Fibroblast of lung (primary cell): ENCODE measurements around the gene AP2A2. TPM values are rescaled to one million over a fixed set of nuclear protein-coding genes. Genes with fewer than 3 reads are reported as not detected.

Experiments used
- DNase-seq, 2 donors: peaks; one replicate each; pipeline versions ENCODE4 v3.0.0 to v3.0.0-alpha.2; 2010; ENCODE audit warnings: low read depth in 2 of 2
- H2AFZ ChIP-seq: 2 replicates; pipeline ENCODE4 v1.5.1; 2012; ENCODE audit warnings: low read length, control low read depth, inconsistent platforms
- H3K27ac ChIP-seq: 2 replicates; pipeline ENCODE4 v1.5.1; 2011; ENCODE audit warnings: low read length, control low read depth; ENCODE audit not compliant: insufficient read depth
- H3K27me3 ChIP-seq: 2 replicates; pipeline ENCODE4 v1.5.1; 2011; ENCODE audit warnings: mild to moderate bottlenecking, low read length; ENCODE audit not compliant: control insufficient read depth, insufficient read depth
- H3K36me3 ChIP-seq: 2 replicates; pipeline ENCODE4 v1.5.1; 2011; ENCODE audit warnings: low read length; ENCODE audit not compliant: control insufficient read depth, insufficient read depth
- H3K4me1 ChIP-seq: 2 replicates; pipeline ENCODE4 v1.5.1; 2011; ENCODE audit warnings: low read length; ENCODE audit not compliant: control insufficient read depth, insufficient read depth; ENCODE audit errors: extremely low read depth
- H3K4me2 ChIP-seq: 2 replicates; pipeline ENCODE4 v1.5.1; 2011; ENCODE audit warnings: low read length, control low read depth; ENCODE audit not compliant: insufficient read depth; ENCODE audit errors: extremely low read depth
- H3K4me3 ChIP-seq, 4 experiments: fragments of 200-600 bp in 1 of 4; sonication (generic) in 1 of 4; replicated peaks in 1 of 4; 2 replicates each; pipeline ENCODE4 v1.5.1; 2011 to 2016; ENCODE audit warnings: low read length in 4 of 4, low read depth in 3 of 4, mild to moderate bottlenecking in 3 of 4, control low read depth in 2 of 4, inconsistent platforms in 1 of 4, mixed read lengths in 1 of 4; ENCODE audit not compliant: insufficient read depth in 1 of 4; ENCODE audit errors: control extremely low read depth in 1 of 4
- H3K79me2 ChIP-seq: 2 replicates; pipeline ENCODE4 v1.5.1; 2012; ENCODE audit warnings: mild to moderate bottlenecking, low read length, inconsistent platforms; ENCODE audit not compliant: control insufficient read depth, insufficient read depth
- H3K9ac ChIP-seq: 2 replicates; pipeline ENCODE4 v1.5.1; 2011; ENCODE audit warnings: mild to moderate bottlenecking, low read length, control low read depth; ENCODE audit not compliant: insufficient read depth
- H3K9me3 ChIP-seq: 2 replicates; pipeline ENCODE4 v1.5.1; 2012; ENCODE audit warnings: low read depth, low read length; ENCODE audit not compliant: control insufficient read depth, insufficient read depth
- H4K20me1 ChIP-seq: 2 replicates; pipeline ENCODE4 v1.5.1; 2011; ENCODE audit warnings: low read length; ENCODE audit not compliant: control insufficient read depth, insufficient read depth; ENCODE audit errors: extremely low read depth
- EZH2 ChIP-seq: IDR thresholded peaks from 2 replicates; pipeline ENCODE4 v1.5.1; 2012; ENCODE audit warnings: low read length, control low read depth, mild to moderate bottlenecking; ENCODE audit errors: missing control alignments
- polyA plus RNA-seq, 2 donors: library from polyadenylated mRNA; depleted of rRNA in 1 of 2; stranded (reverse) in 1 of 2; unstranded in 1 of 2; fragments of >200 nt; gene quantifications; 2 replicates each; pipeline ENCODE4 v1.2.1, GENCODE V29; 2011 to 2012; ENCODE audit warnings: missing spikeins in 1 of 2
- total RNA-seq: library from RNA; depleted of rRNA; stranded (reverse); fragments of >200 nt; gene quantifications from 2 replicates; pipeline ENCODE4 v1.2.1, GENCODE V29; 2014
- TF ChIP-seq, protein P1 (sequence below), 2 donors: IDR thresholded peaks in 1 of 2; conservative IDR thresholded peaks in 1 of 2; 1 replicate in 1 of 2; 2 replicates in 1 of 2; pipeline ENCODE4 v1.5.1; 2011 to 2012; ENCODE audit warnings: low read length in 2 of 2, control low read depth in 1 of 2, inconsistent platforms in 1 of 2, low read depth in 1 of 2, mild to moderate bottlenecking in 1 of 2

AP2A2 gene
- total and polyA plus RNA-seq, 2 donors (not counting 1 experiment from before 2014, with no cell fraction given): 21.6 to 46.1 TPM

DNA sequence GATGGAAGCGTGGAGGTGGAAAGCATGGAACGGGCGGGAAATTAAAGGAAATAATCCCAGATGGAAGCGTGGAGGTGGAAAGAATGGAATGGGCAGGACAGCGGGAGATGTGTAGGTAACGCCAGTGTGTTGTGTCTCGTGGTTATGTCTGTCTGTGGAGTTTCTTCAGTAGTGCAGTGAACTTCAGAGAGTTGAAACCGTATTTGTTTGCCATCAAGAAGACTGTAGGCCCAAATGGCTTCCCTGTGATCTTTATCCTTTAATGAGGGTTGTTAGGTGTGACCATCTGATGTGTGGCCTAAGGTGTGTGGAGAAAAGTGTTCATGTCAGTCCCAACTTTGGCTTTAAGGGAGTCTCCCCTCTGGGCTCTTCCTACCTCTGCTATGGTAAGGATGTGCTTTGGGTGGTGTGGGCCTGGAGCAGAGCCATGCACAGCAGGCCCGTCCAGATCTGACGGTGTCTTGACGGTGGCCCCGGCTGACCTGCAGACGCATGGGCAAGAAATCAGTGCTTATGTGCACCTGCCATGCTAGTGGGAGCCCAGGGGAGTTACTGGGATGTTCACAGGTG is 39.6 kb downstream of the AP2A2 start:
- Histone ChIP-seq H2AFZ (no peak overlapping the region), H3K4me1 (no peaks in the 10 kb centered on the region), H3K4me3 (no peak overlapping the region), H3K9me3 (no peaks in the 10 kb centered on the region), H4K20me1 (no peaks in the 10 kb centered on the region), H3K9ac (no peak overlapping the region), H3K27me3 (no peaks in the 10 kb centered on the region), H3K4me2 (no peak overlapping the region), H3K36me3 (no peaks in the 10 kb centered on the region), H3K27ac (no peak overlapping the region), H3K79me2 (no peaks in the 10 kb centered on the region)
- TF ChIP-seq, protein P1, sequence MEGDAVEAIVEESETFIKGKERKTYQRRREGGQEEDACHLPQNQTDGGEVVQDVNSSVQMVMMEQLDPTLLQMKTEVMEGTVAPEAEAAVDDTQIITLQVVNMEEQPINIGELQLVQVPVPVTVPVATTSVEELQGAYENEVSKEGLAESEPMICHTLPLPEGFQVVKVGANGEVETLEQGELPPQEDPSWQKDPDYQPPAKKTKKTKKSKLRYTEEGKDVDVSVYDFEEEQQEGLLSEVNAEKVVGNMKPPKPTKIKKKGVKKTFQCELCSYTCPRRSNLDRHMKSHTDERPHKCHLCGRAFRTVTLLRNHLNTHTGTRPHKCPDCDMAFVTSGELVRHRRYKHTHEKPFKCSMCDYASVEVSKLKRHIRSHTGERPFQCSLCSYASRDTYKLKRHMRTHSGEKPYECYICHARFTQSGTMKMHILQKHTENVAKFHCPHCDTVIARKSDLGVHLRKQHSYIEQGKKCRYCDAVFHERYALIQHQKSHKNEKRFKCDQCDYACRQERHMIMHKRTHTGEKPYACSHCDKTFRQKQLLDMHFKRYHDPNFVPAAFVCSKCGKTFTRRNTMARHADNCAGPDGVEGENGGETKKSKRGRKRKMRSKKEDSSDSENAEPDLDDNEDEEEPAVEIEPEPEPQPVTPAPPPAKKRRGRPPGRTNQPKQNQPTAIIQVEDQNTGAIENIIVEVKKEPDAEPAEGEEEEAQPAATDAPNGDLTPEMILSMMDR (conservative IDR thresholded peaks at IDR 0.05 in 1 of 2, IDR thresholded peaks at IDR 0.05 in 1 of 2; ENCODE audit: low read depth in 1 of 2, low read length in 2 of 2): no peak
- no peak for TF ChIP-seq EZH2
- no peak for DNase-seq

DNA sequence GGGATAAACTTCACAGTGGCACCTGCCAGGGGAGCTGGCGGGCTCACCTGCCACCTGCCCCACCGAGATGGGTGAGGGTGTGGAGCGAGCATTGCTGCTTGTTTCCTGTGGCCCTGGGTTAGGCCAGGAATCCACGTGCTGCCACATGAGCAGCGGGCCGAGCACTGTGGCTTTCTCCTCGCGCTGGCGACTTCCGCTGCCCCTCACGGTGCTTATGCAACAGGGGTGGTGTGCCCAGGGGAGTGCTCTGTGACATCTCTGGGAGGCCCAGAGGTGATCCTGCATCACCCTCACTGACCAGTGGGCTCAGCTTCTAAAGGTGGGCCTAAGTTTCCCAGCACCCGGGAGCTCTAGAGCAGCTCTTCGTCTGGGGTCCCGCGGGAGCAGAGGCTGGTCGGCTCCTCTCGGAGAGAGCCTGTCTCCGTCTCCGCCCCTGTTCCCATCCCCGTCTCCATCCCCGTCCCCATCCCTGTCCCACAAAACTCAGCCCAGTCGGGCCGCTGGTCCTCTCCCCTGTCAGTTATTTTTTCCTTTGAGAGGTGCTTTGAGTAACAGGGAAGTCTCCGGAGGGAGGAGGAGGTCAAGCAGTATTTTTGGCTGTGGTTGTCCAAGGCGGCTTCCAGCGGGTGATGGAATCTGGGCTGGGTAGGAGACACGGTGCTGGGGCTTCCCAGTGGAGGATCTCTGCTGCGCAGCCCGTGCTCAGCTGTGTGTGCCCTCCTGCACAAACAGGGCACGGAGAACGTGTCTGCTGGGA is 42.5 kb downstream of the AP2A2 start:
- Histone ChIP-seq H3K4me2 (no peak overlapping the region), H3K79me2 (no peaks in the 10 kb centered on the region), H2AFZ (no peak overlapping the region), H3K27ac (no peak overlapping the region), H3K9me3 (no peaks in the 10 kb centered on the region), H3K4me3 (no peak overlapping the region), H4K20me1 (no peaks in the 10 kb centered on the region), H3K27me3 (no peaks in the 10 kb centered on the region), H3K9ac (no peak overlapping the region), H3K36me3 (peaks cover 15% of the 10 kb centered on the region), H3K4me1 (no peaks in the 10 kb centered on the region)
- no peak for DNase-seq
- TF ChIP-seq, protein P1 (conservative IDR thresholded peaks at IDR 0.05 in 1 of 2, IDR thresholded peaks at IDR 0.05 in 1 of 2; ENCODE audit: low read depth in 1 of 2, low read length in 2 of 2): no peak
- TF ChIP-seq EZH2: no peak

DNA sequence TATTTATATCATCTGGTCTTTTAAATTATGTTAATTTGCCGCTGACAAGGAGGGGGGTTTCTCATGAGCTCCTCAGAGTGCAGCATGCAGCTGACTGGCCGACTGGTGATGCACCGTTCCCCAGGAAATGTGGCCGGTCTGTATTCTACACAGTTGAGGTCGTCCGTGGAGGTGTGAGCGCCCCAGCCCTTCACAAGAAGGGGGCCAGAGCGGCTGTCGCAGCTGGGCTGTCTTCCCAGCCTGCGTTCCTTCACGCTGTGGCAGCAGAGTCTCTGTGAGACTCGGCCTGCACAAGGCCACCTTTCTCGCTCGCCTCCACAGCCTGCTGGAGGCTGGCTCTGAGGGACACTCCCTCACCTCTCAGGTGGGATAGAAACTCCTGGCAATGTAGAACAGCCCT is 43.2 kb downstream of the AP2A2 start:
- H3K4me1 ChIP-seq: no peaks in the 10 kb centered on the region
- H3K9ac ChIP-seq: no peak overlapping the region
- no peaks in the 10 kb centered on the region for H3K27me3 ChIP-seq
- H3K27ac ChIP-seq: no peak overlapping the region
- H3K4me2 ChIP-seq: no peak overlapping the region
- no peaks in the 10 kb centered on the region for H3K9me3 ChIP-seq
- H3K36me3 ChIP-seq: peaks cover 19% of the 10 kb centered on the region
- DNase-seq: no peak
- no peaks in the 10 kb centered on the region for H4K20me1 ChIP-seq
- no peaks in the 10 kb centered on the region for H3K79me2 ChIP-seq
- TF ChIP-seq EZH2: no peak
- TF ChIP-seq, protein P1 (conservative IDR thresholded peaks at IDR 0.05 in 1 of 2, IDR thresholded peaks at IDR 0.05 in 1 of 2; ENCODE audit: low read depth in 1 of 2, low read length in 2 of 2): no peak
- H3K4me3 ChIP-seq: no peak overlapping the region
- no peak overlapping the region for H2AFZ ChIP-seq
